Measurements from ENCODE around the gene DAAM2. TPM values are rescaled to one million over a fixed set of nuclear protein-coding genes. Genes with fewer than 3 reads are reported as not detected.

Gene DAAM2
- polyA plus RNA-seq, 2 of the 4 experiments (the other 2 are of a cell fraction): not detected

GRCh38 chr6:39793516-39793915, 1.3 kb downstream of the DAAM2 start:
- ATAC-seq (no peak), DNase-seq (ENCODE audit: low read depth in 1 of 2, low spot score in 1 of 2) (no peak), FAIRE-seq (no peak)
- H3K4me2 ChIP-seq: no peak overlapping the region
- ChIA-PET POLR2A (no interaction called here), CTCF (interaction anchor here (0.7 kb wide), 1 partner anchor 15 kb away, joined by 3 read pairs; no protein-coding TSS in a partner anchor)
- H3K4me1 ChIP-seq: no peaks in the 10 kb centered on the region
- H3K9me3 ChIP-seq: no peaks in the 10 kb centered on the region
- WGBS (ENCODE audit: missing lambda C conversion rate): 39% methylated on average over 7 of the region's 7 CpGs
- H3K4me3 ChIP-seq: no peak overlapping the region
- TF ChIP-seq, protein P1, sequence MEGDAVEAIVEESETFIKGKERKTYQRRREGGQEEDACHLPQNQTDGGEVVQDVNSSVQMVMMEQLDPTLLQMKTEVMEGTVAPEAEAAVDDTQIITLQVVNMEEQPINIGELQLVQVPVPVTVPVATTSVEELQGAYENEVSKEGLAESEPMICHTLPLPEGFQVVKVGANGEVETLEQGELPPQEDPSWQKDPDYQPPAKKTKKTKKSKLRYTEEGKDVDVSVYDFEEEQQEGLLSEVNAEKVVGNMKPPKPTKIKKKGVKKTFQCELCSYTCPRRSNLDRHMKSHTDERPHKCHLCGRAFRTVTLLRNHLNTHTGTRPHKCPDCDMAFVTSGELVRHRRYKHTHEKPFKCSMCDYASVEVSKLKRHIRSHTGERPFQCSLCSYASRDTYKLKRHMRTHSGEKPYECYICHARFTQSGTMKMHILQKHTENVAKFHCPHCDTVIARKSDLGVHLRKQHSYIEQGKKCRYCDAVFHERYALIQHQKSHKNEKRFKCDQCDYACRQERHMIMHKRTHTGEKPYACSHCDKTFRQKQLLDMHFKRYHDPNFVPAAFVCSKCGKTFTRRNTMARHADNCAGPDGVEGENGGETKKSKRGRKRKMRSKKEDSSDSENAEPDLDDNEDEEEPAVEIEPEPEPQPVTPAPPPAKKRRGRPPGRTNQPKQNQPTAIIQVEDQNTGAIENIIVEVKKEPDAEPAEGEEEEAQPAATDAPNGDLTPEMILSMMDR (IDR thresholded peaks at IDR 0.05): no peak
- TF ChIP-seq CEBPB (IDR thresholded peaks at IDR 0.05) (no peak), POLR2AphosphoS2 (conservative IDR thresholded peaks at IDR 0.05; ENCODE audit: low read length) (no peak), JUN (IDR thresholded peaks at IDR 0.05) (no peak), TFCP2L1 (CRISPR knock-in tag; IDR thresholded peaks at IDR 0.05) (no peak), HEYL (CRISPR knock-in tag; IDR thresholded peaks at IDR 0.05) (no peak), HOXB5 (CRISPR knock-in tag; IDR thresholded peaks at IDR 0.05) (no peak), RARB (CRISPR knock-in tag; IDR thresholded peaks at IDR 0.05) (no peak), HOXB13 (CRISPR knock-in tag; IDR thresholded peaks at IDR 0.05; ENCODE audit: low read depth) (no peak), GATA3 (IDR thresholded peaks at IDR 0.05; ENCODE audit: borderline replicate concordance) (no peak), CBX8 (IDR thresholded peaks at IDR 0.05) (no peak), EHMT2 (IDR thresholded peaks at IDR 0.05; ENCODE audit: low read depth) (no peak), ZSCAN20 (CRISPR knock-in tag; IDR thresholded peaks at IDR 0.05) (no peak), FOSB (CRISPR knock-in tag; IDR thresholded peaks at IDR 0.05) (no peak)
- TF ChIP-seq, protein P2, sequence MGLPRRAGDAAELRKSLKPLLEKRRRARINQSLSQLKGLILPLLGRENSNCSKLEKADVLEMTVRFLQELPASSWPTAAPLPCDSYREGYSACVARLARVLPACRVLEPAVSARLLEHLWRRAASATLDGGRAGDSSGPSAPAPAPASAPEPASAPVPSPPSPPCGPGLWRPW (IDR thresholded peaks at IDR 0.05): no peak
- H3K27ac ChIP-seq: no peak overlapping the region

- H3K4me2 ChIP-seq: no peak overlapping the region
- no peaks in the 10 kb centered on the region for H3K9me3 ChIP-seq
- H3K27ac ChIP-seq: no peak overlapping the region
- POLR2A ChIA-PET: no interaction called here
- ATAC-seq: no peak
- TF ChIP-seq SMC3 (IDR thresholded peaks at IDR 0.05) (no peak), ZSCAN20 (CRISPR knock-in tag; IDR thresholded peaks at IDR 0.05) (no peak), GATA3 (IDR thresholded peaks at IDR 0.05; ENCODE audit: borderline replicate concordance) (no peak), FOXS1 (CRISPR knock-in tag; IDR thresholded peaks at IDR 0.05) (no peak), HDAC2 (IDR thresholded peaks at IDR 0.05) (no peak), EP300 (IDR thresholded peaks at IDR 0.05) (no peak), MAFK (IDR thresholded peaks at IDR 0.05; ENCODE audit: partially characterized antibody) (no peak), NFE2L2 (conservative IDR thresholded peaks at IDR 0.05; ENCODE audit: low read length) (no peak), RNF2 (IDR thresholded peaks at IDR 0.05; ENCODE audit: borderline replicate concordance, low read depth) (no peak), NPAS2 (CRISPR knock-in tag; IDR thresholded peaks at IDR 0.05; ENCODE audit: borderline replicate concordance) (no peak), TFCP2L1 (CRISPR knock-in tag; IDR thresholded peaks at IDR 0.05) (no peak), EHF (CRISPR knock-in tag; IDR thresholded peaks at IDR 0.05) (no peak), CEBPB (IDR thresholded peaks at IDR 0.05) (no peak)
- TF ChIP-seq, protein P2 (IDR thresholded peaks at IDR 0.05): no peak
- TF ChIP-seq, protein P3, sequence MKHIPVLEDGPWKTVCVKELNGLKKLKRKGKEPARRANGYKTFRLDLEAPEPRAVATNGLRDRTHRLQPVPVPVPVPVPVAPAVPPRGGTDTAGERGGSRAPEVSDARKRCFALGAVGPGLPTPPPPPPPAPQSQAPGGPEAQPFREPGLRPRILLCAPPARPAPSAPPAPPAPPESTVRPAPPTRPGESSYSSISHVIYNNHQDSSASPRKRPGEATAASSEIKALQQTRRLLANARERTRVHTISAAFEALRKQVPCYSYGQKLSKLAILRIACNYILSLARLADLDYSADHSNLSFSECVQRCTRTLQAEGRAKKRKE (CRISPR knock-in tag; IDR thresholded peaks at IDR 0.05; ENCODE audit: low read depth): no peak
- TF ChIP-seq, protein P4, sequence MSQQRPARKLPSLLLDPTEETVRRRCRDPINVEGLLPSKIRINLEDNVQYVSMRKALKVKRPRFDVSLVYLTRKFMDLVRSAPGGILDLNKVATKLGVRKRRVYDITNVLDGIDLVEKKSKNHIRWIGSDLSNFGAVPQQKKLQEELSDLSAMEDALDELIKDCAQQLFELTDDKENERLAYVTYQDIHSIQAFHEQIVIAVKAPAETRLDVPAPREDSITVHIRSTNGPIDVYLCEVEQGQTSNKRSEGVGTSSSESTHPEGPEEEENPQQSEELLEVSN (IDR thresholded peaks at IDR 0.05; ENCODE audit: borderline replicate concordance, low read depth): no peak
- TF ChIP-seq, protein P5, sequence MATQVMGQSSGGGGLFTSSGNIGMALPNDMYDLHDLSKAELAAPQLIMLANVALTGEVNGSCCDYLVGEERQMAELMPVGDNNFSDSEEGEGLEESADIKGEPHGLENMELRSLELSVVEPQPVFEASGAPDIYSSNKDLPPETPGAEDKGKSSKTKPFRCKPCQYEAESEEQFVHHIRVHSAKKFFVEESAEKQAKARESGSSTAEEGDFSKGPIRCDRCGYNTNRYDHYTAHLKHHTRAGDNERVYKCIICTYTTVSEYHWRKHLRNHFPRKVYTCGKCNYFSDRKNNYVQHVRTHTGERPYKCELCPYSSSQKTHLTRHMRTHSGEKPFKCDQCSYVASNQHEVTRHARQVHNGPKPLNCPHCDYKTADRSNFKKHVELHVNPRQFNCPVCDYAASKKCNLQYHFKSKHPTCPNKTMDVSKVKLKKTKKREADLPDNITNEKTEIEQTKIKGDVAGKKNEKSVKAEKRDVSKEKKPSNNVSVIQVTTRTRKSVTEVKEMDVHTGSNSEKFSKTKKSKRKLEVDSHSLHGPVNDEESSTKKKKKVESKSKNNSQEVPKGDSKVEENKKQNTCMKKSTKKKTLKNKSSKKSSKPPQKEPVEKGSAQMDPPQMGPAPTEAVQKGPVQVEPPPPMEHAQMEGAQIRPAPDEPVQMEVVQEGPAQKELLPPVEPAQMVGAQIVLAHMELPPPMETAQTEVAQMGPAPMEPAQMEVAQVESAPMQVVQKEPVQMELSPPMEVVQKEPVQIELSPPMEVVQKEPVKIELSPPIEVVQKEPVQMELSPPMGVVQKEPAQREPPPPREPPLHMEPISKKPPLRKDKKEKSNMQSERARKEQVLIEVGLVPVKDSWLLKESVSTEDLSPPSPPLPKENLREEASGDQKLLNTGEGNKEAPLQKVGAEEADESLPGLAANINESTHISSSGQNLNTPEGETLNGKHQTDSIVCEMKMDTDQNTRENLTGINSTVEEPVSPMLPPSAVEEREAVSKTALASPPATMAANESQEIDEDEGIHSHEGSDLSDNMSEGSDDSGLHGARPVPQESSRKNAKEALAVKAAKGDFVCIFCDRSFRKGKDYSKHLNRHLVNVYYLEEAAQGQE (IDR thresholded peaks at IDR 0.05): no peak
- TF ChIP-seq, protein P6, sequence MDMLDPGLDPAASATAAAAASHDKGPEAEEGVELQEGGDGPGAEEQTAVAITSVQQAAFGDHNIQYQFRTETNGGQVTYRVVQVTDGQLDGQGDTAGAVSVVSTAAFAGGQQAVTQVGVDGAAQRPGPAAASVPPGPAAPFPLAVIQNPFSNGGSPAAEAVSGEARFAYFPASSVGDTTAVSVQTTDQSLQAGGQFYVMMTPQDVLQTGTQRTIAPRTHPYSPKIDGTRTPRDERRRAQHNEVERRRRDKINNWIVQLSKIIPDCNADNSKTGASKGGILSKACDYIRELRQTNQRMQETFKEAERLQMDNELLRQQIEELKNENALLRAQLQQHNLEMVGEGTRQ (IDR thresholded peaks at IDR 0.05): no peak
- no peak for DNase-seq (ENCODE audit: low read depth in 1 of 2, low spot score in 1 of 2)
- WGBS (ENCODE audit: missing lambda C conversion rate): 28% methylated on average over 5 of the region's 5 CpGs
- no peaks in the 10 kb centered on the region for H3K4me1 ChIP-seq
- H3K4me3 ChIP-seq: no peak overlapping the region
- CTCF ChIA-PET: no interaction called here
- FAIRE-seq: no peak
Measured at GRCh38 chr6:39794231-39794630, 2.1 kb downstream of the DAAM2 start.
